OCI-LY7 (cell line): ENCODE data around the gene A2ML1. TPM values are rescaled to one million over a fixed set of nuclear protein-coding genes. Genes with fewer than 3 reads are reported as not detected.

Experiments used
- BruUV-seq: library from RNA; stranded (reverse); fragments of 400-500 nt; replicated peaks from 2 replicates; lab custom pipeline; 2021; lab: Mats Ljungman, UMichigan
- CTCF ChIA-PET: fragments of 300-600 bp; sonication (Branson Sonifier 250); formaldehyde crosslinking; loops from one replicate; lab custom pipeline; 2022; ENCODE audit warnings: antibody characterized with exemption; ENCODE audit not compliant: unreplicated experiment; lab: Charles Lee
- POLR2A ChIA-PET: fragments of 300-600 bp; sonication (Branson Sonifier 250); formaldehyde crosslinking; loops from one replicate; lab custom pipeline; 2022; ENCODE audit warnings: antibody characterized with exemption; lab: Charles Lee
- DNase-seq: peaks from one replicate; pipeline ENCODE4 v3.0.0-alpha.2; 2015; ENCODE audit warnings: low spot score
- H2AFZ ChIP-seq: fragments of 200-600 bp; sonication (generic), shearing (Covaris generic); 2 replicates; pipeline ENCODE4 v1.6.1; 2014; ENCODE audit warnings: mild to moderate bottlenecking, antibody characterized with exemption, low read length, moderate library complexity
- H3K27ac ChIP-seq: fragments of 200-600 bp; sonication (generic); 2 replicates; pipeline ENCODE4 v1.5.1; 2014; ENCODE audit warnings: mixed run types, low read depth, mild to moderate bottlenecking, moderate library complexity, low read length, inconsistent platforms; ENCODE audit not compliant: poor library complexity, severe bottlenecking
- H3K36me3 ChIP-seq: fragments of 200-600 bp; sonication (generic); 2 replicates; pipeline ENCODE4 v1.6.1; 2014; ENCODE audit warnings: mild to moderate bottlenecking, antibody characterized with exemption, low read length, moderate library complexity, mixed read lengths; ENCODE audit not compliant: insufficient read depth
- H3K4me1 ChIP-seq: fragments of 200-600 bp; sonication (generic); 2 replicates; pipeline ENCODE4 v1.5.1; 2014; ENCODE audit warnings: mild to moderate bottlenecking, low read length; ENCODE audit not compliant: insufficient read depth, poor library complexity, severe bottlenecking
- H3K4me2 ChIP-seq: fragments of 200-600 bp; sonication (generic); 2 replicates; pipeline ENCODE4 v1.6.1; 2014; ENCODE audit warnings: mild to moderate bottlenecking, low read length
- H3K4me3 ChIP-seq: fragments of 200-600 bp; sonication (generic); 2 replicates; pipeline ENCODE4 v1.5.1; 2014; ENCODE audit warnings: mild to moderate bottlenecking, low read depth, low read length; ENCODE audit not compliant: poor library complexity, severe bottlenecking
- H3K79me2 ChIP-seq: fragments of 200-600 bp; sonication (generic); 2 replicates; pipeline ENCODE4 v1.6.1; 2016; ENCODE audit warnings: low read depth, mild to moderate bottlenecking, low read length, moderate library complexity, mixed read lengths; ENCODE audit not compliant: insufficient read depth
- H3K9me2 ChIP-seq: fragments of 200-600 bp; sonication (generic); 2 replicates; pipeline ENCODE4 v1.6.1; 2016; ENCODE audit warnings: mild to moderate bottlenecking, low read length, mixed read lengths; ENCODE audit not compliant: insufficient read depth
- H3K9me3 ChIP-seq: fragments of 200-600 bp; sonication (generic); 2 replicates; pipeline ENCODE4 v1.6.1; 2014; ENCODE audit warnings: mild to moderate bottlenecking, mixed run types, low read length, mixed read lengths
- H4K20me1 ChIP-seq: fragments of 200-600 bp; sonication (generic); 2 replicates; pipeline ENCODE4 v1.6.1; 2014; ENCODE audit warnings: mild to moderate bottlenecking, antibody characterized with exemption, low read length, moderate library complexity, mixed read lengths; ENCODE audit not compliant: insufficient read depth
- CTCF ChIP-seq: fragments of 200-600 bp; sonication (generic); conservative IDR thresholded peaks from 2 replicates; pipeline ENCODE4 v1.5.1; 2014; ENCODE audit warnings: mild to moderate bottlenecking, antibody characterized with exemption, low read length, moderate library complexity, mixed read lengths
- EZH2phosphoT487 ChIP-seq: fragments of 200-600 bp; sonication (generic); IDR thresholded peaks from 2 replicates; pipeline ENCODE4 v1.6.1; 2018; ENCODE audit warnings: low read depth, borderline replicate concordance, mild to moderate bottlenecking, mixed run types, antibody characterized with exemption, low read length, moderate library complexity, mixed read lengths
- intact Hi-C: fragments of 100-400 bp; cut with micrococcal nuclease; formaldehyde crosslinking; loops from one replicate; pipeline ENCODE4 v1.10.0; 2022; ENCODE audit not compliant: unreplicated experiment
- total RNA-seq, 2 experiments: library from RNA; depleted of rRNA in 1 of 2; stranded (reverse); fragments of >200 nt in 1 of 2; shearing (Covaris generic) in 1 of 2; gene quantifications; 2 replicates each; pipeline ENCODE4 v1.2.3, GENCODE V29; 2014 to 2022

A2ML1 gene
- total RNA-seq, 2 experiments from 2014 or later: not detected

GRCh38 chr12:8914716-8915526, 92.5 kb downstream of the A2ML1 start:
- Histone ChIP-seq H3K9me3 (no peaks in the 10 kb centered on the region), H2AFZ (peak overlapping the region; percentile 79; the same call in 1 of the 2 replicates), H4K20me1 (no peaks in the 10 kb centered on the region), H3K4me3 (peak overlapping the region; percentile 87), H3K79me2 (peaks cover 16% of the 10 kb centered on the region; the same call in 1 of the 2 replicates), H3K27ac (peak overlapping the region; percentile 33), H3K36me3 (peaks cover 13% of the 10 kb centered on the region), H3K4me1 (peaks cover 43% of the 10 kb centered on the region), H3K4me2 (peak overlapping the region; percentile 89), H3K9me2 (no peaks in the 10 kb centered on the region)
- BruUV-seq: no TSS peak
- POLR2A ChIA-PET: interaction anchor here (0.5 to 1.6 kb wide), 3 partner anchors 24 to 124 kb away, joined by 3 to 5 read pairs (median 3); no protein-coding TSS in a partner anchor
- no peak for TF ChIP-seq CTCF
- no peak for TF ChIP-seq EZH2phosphoT487
- intact Hi-C loops: no loop called here
- CTCF ChIA-PET: no interaction called here
- DNase-seq: peak; percentile 42

GRCh38 chr12:8916154-8916553, 93.7 kb downstream of the A2ML1 start:
- H3K4me3 ChIP-seq: peak overlapping the region; percentile 87
- no TSS peak for BruUV-seq
- peaks cover 41% of the 10 kb centered on the region for H3K4me1 ChIP-seq
- intact Hi-C loops: no loop called here
- no peaks in the 10 kb centered on the region for H4K20me1 ChIP-seq
- POLR2A ChIA-PET: interaction anchor here (0.6 to 0.7 kb wide), 3 partner anchors 228 to 769 kb away, joined by 3 read pairs; no protein-coding TSS in a partner anchor
- H3K79me2 ChIP-seq: peaks cover 16% of the 10 kb centered on the region; the same call in 1 of the 2 replicates
- peak overlapping the region; percentile 89 for H3K4me2 ChIP-seq
- TF ChIP-seq CTCF (no peak), EZH2phosphoT487 (no peak)
- H3K9me3 ChIP-seq: no peaks in the 10 kb centered on the region
- DNase-seq: no peak
- no peak overlapping the region for H2AFZ ChIP-seq
- CTCF ChIA-PET: no interaction called here
- no peaks in the 10 kb centered on the region for H3K9me2 ChIP-seq
- no peak overlapping the region for H3K27ac ChIP-seq
- H3K36me3 ChIP-seq: peaks cover 21% of the 10 kb centered on the region
